IMR-90 (cell line): ENCODE measurements around the gene PALLD. TPM values are rescaled to one million over a fixed set of nuclear protein-coding genes. Genes with fewer than 3 reads are reported as not detected.

Source experiments
- ATAC-seq: fragments of 200-7000 bp; cut with Tn5 transposase; 2 replicates; pipeline ENCODE4 v1.9.1; 2020; ENCODE audit warnings: low read depth, mild to moderate bottlenecking, moderate library complexity
- BruUV-seq: library from RNA; stranded (reverse); fragments of 400-500 nt; replicated peaks from 2 replicates; lab custom pipeline; 2021; lab: Mats Ljungman, UMichigan
- CTCF ChIA-PET: fragments of 300-600 bp; formaldehyde crosslinking; extraction: SDS; loops from one replicate; lab custom pipeline; 2021; ENCODE audit warnings: antibody characterized with exemption; lab: Yijun Ruan, JAX
- POLR2A ChIA-PET: fragments of 300-600 bp; sonication (Branson Sonifier 250); formaldehyde crosslinking; loops from one replicate; lab custom pipeline; 2022; ENCODE audit warnings: antibody characterized with exemption; ENCODE audit not compliant: unreplicated experiment; lab: Charles Lee
- DNase-seq: peaks from one replicate; pipeline ENCODE4 v3.0.0; 2013
- H2AFZ ChIP-seq: replicated peaks from 2 replicates; pipeline ENCODE3; 2013; ENCODE audit warnings: low read length, mild to moderate bottlenecking; ENCODE audit not compliant: poor library complexity
- H2AK5ac ChIP-seq: 2 replicates; pipeline ENCODE4 v1.6.1; 2013; ENCODE audit warnings: low read depth, low read length, inconsistent platforms
- H2AK9ac ChIP-seq: replicated peaks from 2 replicates; pipeline ENCODE3; 2013; ENCODE audit warnings: mild to moderate bottlenecking, low read depth, low read length, moderate library complexity; ENCODE audit not compliant: poor library complexity
- H2BK120ac ChIP-seq: 2 replicates; pipeline ENCODE4 v1.6.1; 2013; ENCODE audit warnings: low read depth, low read length, inconsistent platforms
- H2BK15ac ChIP-seq: 3 replicates; pipeline ENCODE4 v1.6.1; 2013; ENCODE audit warnings: low read depth, low read length, inconsistent platforms
- H2BK20ac ChIP-seq: 2 replicates; pipeline ENCODE4 v1.6.1; 2013; ENCODE audit warnings: low read depth, mild to moderate bottlenecking, inconsistent platforms, low read length, moderate library complexity
- H2BK5ac ChIP-seq: 2 replicates; pipeline ENCODE4 v1.6.1; 2013; ENCODE audit warnings: mild to moderate bottlenecking, low read depth, low read length, inconsistent platforms; ENCODE audit not compliant: poor library complexity, severe bottlenecking
- H3K14ac ChIP-seq: replicated peaks from 2 replicates; pipeline ENCODE4 v1.6.1; 2013; ENCODE audit warnings: low read depth, low read length, inconsistent platforms
- H3K18ac ChIP-seq: 2 replicates; pipeline ENCODE4 v1.6.1; 2013; ENCODE audit warnings: low read depth, low read length, control low read depth
- H3K23ac ChIP-seq: 2 replicates; pipeline ENCODE4 v1.6.1; 2013; ENCODE audit warnings: low read depth, low read length, inconsistent platforms
- H3K27ac ChIP-seq: 2 replicates; pipeline ENCODE4 v1.5.1; 2013; ENCODE audit warnings: mild to moderate bottlenecking, control low read depth, low read length; ENCODE audit not compliant: insufficient read depth
- H3K27me3 ChIP-seq: 2 replicates; pipeline ENCODE4 v1.6.1; 2013; ENCODE audit warnings: low read length; ENCODE audit not compliant: control insufficient read depth, insufficient read depth
- H3K36me3 ChIP-seq: 2 replicates; pipeline ENCODE4 v1.6.1; 2013; ENCODE audit warnings: low read length, mixed read lengths; ENCODE audit not compliant: control insufficient read depth, insufficient read depth
- H3K4ac ChIP-seq: 2 replicates; pipeline ENCODE4 v1.6.1; 2013; ENCODE audit warnings: low read depth, low read length, inconsistent platforms
- H3K4me1 ChIP-seq: 2 replicates; pipeline ENCODE4 v1.6.1; 2013; ENCODE audit warnings: low read length, mixed read lengths; ENCODE audit not compliant: control insufficient read depth, insufficient read depth
- H3K4me2 ChIP-seq: 2 replicates; pipeline ENCODE4 v1.6.1; 2013; ENCODE audit warnings: low read depth, mild to moderate bottlenecking, control low read depth, low read length, moderate library complexity
- H3K4me3 ChIP-seq: 2 replicates; pipeline ENCODE4 v1.5.1; 2013; ENCODE audit warnings: low read depth, mild to moderate bottlenecking, control low read depth, low read length, moderate library complexity; ENCODE audit not compliant: insufficient read depth
- H3K56ac ChIP-seq: 2 replicates; pipeline ENCODE4 v1.6.1; 2013; ENCODE audit warnings: low read length, inconsistent platforms; ENCODE audit not compliant: insufficient read depth; ENCODE audit errors: extremely low read depth
- H3K79me1 ChIP-seq, 2 experiments: 2 replicates each; pipeline ENCODE4 v1.6.1; 2013; ENCODE audit warnings: low read length in 2 of 2, inconsistent platforms in 1 of 2, low read depth in 1 of 2
- H3K9ac ChIP-seq: 2 replicates; pipeline ENCODE4 v1.6.1; 2013; ENCODE audit warnings: low read depth, low read length, control low read depth
- H3K9me1 ChIP-seq: 2 replicates; pipeline ENCODE4 v1.6.1; 2013; ENCODE audit warnings: low read length, inconsistent platforms; ENCODE audit not compliant: insufficient read depth
- H3K9me3 ChIP-seq: 2 replicates; pipeline ENCODE4 v1.6.1; 2013; ENCODE audit warnings: low read length; ENCODE audit not compliant: control insufficient read depth, insufficient read depth
- H4K20me1 ChIP-seq: 2 replicates; pipeline ENCODE4 v1.6.1; 2013; ENCODE audit warnings: low read length, inconsistent platforms; ENCODE audit not compliant: insufficient read depth
- H4K5ac ChIP-seq: 2 replicates; pipeline ENCODE4 v1.6.1; 2013; ENCODE audit warnings: mild to moderate bottlenecking, low read depth, low read length, control low read depth
- H4K8ac ChIP-seq, 2 experiments: 2 replicates each; pipeline ENCODE4 v1.6.1; 2013; ENCODE audit warnings: low read depth in 2 of 2, low read length in 2 of 2, control low read depth in 1 of 2, inconsistent platforms in 1 of 2
- H4K91ac ChIP-seq: 2 replicates; pipeline ENCODE4 v1.6.1; 2013; ENCODE audit warnings: low read depth, low read length, inconsistent platforms; ENCODE audit not compliant: insufficient read depth
- BHLHE40 ChIP-seq: fragments of 150-350 bp; IDR thresholded peaks from 2 replicates; pipeline ENCODE4 v1.6.1; 2016; ENCODE audit warnings: mild to moderate bottlenecking, low read depth, low read length
- CEBPB ChIP-seq: IDR thresholded peaks from 2 replicates; pipeline ENCODE4 v1.6.1; 2012; ENCODE audit warnings: low read depth, low read length, improper control_type of control experiment
- CHD1 ChIP-seq: IDR thresholded peaks from 2 replicates; pipeline ENCODE4 v1.6.1; 2012; ENCODE audit warnings: low read depth, low read length, improper control_type of control experiment
- FOS ChIP-seq: fragments of 150-350 bp; IDR thresholded peaks from 2 replicates; pipeline ENCODE4 v1.6.1; 2016; ENCODE audit warnings: low read depth, low read length
- MAFK ChIP-seq: IDR thresholded peaks from 2 replicates; pipeline ENCODE4 v1.6.1; 2012; ENCODE audit warnings: low read depth, low read length, improper control_type of control experiment
- MAZ ChIP-seq: IDR thresholded peaks from 2 replicates; pipeline ENCODE4 v1.6.1; 2012; ENCODE audit warnings: low read depth, mild to moderate bottlenecking, low read length, improper control_type of control experiment, moderate library complexity, borderline replicate concordance
- NFE2L2 ChIP-seq: fragments of 150-350 bp; IDR thresholded peaks from 2 replicates; pipeline ENCODE4 v1.6.1; 2016; ENCODE audit warnings: low read depth, mild to moderate bottlenecking, low read length
- RAD21 ChIP-seq: IDR thresholded peaks from 2 replicates; pipeline ENCODE4 v1.6.1; 2012; ENCODE audit warnings: low read length, improper control_type of control experiment
- RFX5 ChIP-seq: IDR thresholded peaks from 2 replicates; pipeline ENCODE4 v1.8.0; 2012; ENCODE audit warnings: low read depth, mild to moderate bottlenecking, low read length, moderate library complexity
- WGBS, 2 experiments: methylation state at CpG; one replicate each; pipeline versions ENCODE4 v1.1.5 to v1.1.7; 2013; ENCODE audit warnings: missing lambda C conversion rate in 2 of 2; ENCODE audit not compliant: insufficient read length in 1 of 2; ENCODE audit errors: extremely low coverage in 2 of 2; 5-methylcytosine and 5-hydroxymethylcytosine counted together
- dilution Hi-C: fragments of 300-500 bp; cut with HindIII; formaldehyde crosslinking; loops from one replicate; pipeline ENCODE4 v1.14.3; 2018; ENCODE audit warnings: low sequenced_read_pairs; ENCODE audit not compliant: unreplicated experiment
- in situ Hi-C: fragments of 300-500 bp; cut with MboI; formaldehyde crosslinking; loops from 3 replicates; pipeline ENCODE4 v1.14.3; 2019; ENCODE audit warnings: low sequenced_read_pairs, inconsistent platforms, mixed read lengths
- intact Hi-C: fragments of 100-400 bp; cut with micrococcal nuclease; formaldehyde crosslinking; loops from 2 replicates; pipeline ENCODE4 v1.10.0; 2022
- polyA plus RNA-seq, 3 experiments: library from polyadenylated mRNA; depleted of rRNA; stranded (reverse); fragments of >200 nt; gene quantifications; 2 replicates each; pipeline ENCODE4 v1.2.3, GENCODE V29; 2012; ENCODE audit warnings: low replicate concordance in 1 of 3
- total RNA-seq: library from RNA; depleted of rRNA; stranded (reverse); fragments of >200 nt; gene quantifications from 2 replicates; pipeline ENCODE4 v1.2.3, GENCODE V29; 2012

PALLD gene
- total and polyA plus RNA-seq, 2 of the 4 experiments (the other 2 are of a cell fraction), result 91.0 to 91.9 TPM

GRCh38 chr4:168796362-168797106 lies 299.7 kb downstream of the PALLD start:
- Histone ChIP-seq H3K14ac (peak overlapping the region; percentile 80), H3K36me3 (no peaks in the 10 kb centered on the region), H4K8ac (peak overlapping the region; percentile 36 to 72; a peak in 2 of 4 replicates), H3K9me3 (no peaks in the 10 kb centered on the region), H2BK20ac (peak overlapping the region; percentile 89), H3K18ac (peak overlapping the region; percentile 59; the same call in 1 of the 2 replicates), H3K4me1 (peaks cover 9% of the 10 kb centered on the region), H4K91ac (peak overlapping the region; percentile 80), H2BK15ac (peak overlapping the region; percentile 93; the same call in 2 of the 3 replicates), H3K27ac (peak overlapping the region; percentile 48), H4K20me1 (no peaks in the 10 kb centered on the region), H3K4ac (peak overlapping the region; percentile 86), H3K9ac (no peak overlapping the region), H4K5ac (peak overlapping the region; percentile 50; the same call in 1 of the 2 replicates), H3K23ac (peak overlapping the region; percentile 80), H3K4me2 (peak overlapping the region; percentile 82; the same call in 1 of the 2 replicates), H2BK120ac (peak overlapping the region; percentile 91), H3K4me3 (no peak overlapping the region), H2BK5ac (peak overlapping the region; percentile 79), H3K27me3 (no peaks in the 10 kb centered on the region), H2AFZ (peak overlapping the region; percentile 11), H3K56ac (peak overlapping the region; percentile 41; the same call in 1 of the 2 replicates), H3K9me1 (peaks cover 3% of the 10 kb centered on the region; the same call in 1 of the 2 replicates), H3K79me1 (0 out of 4 replicates have a peak, but pooled peaks cover 0 to 3% of the 10 kb centered on the region in 2 experiments), H2AK9ac (no peak overlapping the region), H2AK5ac (peak overlapping the region; percentile 95)
- 38% methylated on average over 2 of the region's 5 CpGs; no CpG with 5 or more reads in 1 of the 2 experiments for WGBS, 2 experiments
- ATAC-seq, result peak; percentile 86
- CTCF ChIA-PET, result no interaction called here
- dilution Hi-C loops, result no loop called here
- POLR2A ChIA-PET, result no interaction called here
- BruUV-seq, result no TSS peak
- peak; percentile 88 for DNase-seq
- TF ChIP-seq CHD1 (no peak), RAD21 (0 out of 2 replicates have a peak, but pooled peaks have one; percentile 12), FOS (no peak), NFE2L2 (0 out of 2 replicates have a peak, but pooled peaks have one; percentile 16), MAFK (peak; percentile 76), BHLHE40 (no peak), MAZ (no peak), CEBPB (no peak), RFX5 (no peak)
- intact Hi-C loops, result no loop called here
- in situ Hi-C loops, result no loop called here
